Keratinocyte (primary cell): ENCODE data around the gene LIN7A.

Source experiments
- CTCF ChIP-seq, 3 experiments: IDR thresholded peaks in 1 of 3; conservative IDR thresholded peaks in 1 of 3; optimal IDR thresholded peaks in 1 of 3; 2 replicates in 2 of 3; 3 replicates in 1 of 3; pipeline versions ENCODE3 to v1.5.1; 2011; ENCODE audit warnings: low read length in 3 of 3, mild to moderate bottlenecking in 3 of 3, moderate library complexity in 2 of 3, control low read depth in 1 of 3, inconsistent platforms in 1 of 3; ENCODE audit not compliant: insufficient read depth in 2 of 3; ENCODE audit errors: extremely low read depth in 1 of 3
- EZH2 ChIP-seq: IDR thresholded peaks from one replicate; pipeline ENCODE4 v1.6.1; 2012; ENCODE audit warnings: inconsistent platforms, mild to moderate bottlenecking, low read length, moderate library complexity

GRCh38 chr12:80967565-80967964 is 29.8 kb upstream of the LIN7A start:
- TF ChIP-seq EZH2 (no peak), CTCF (optimal IDR thresholded peaks at IDR 0.05 in 1 of 3, IDR thresholded peaks at IDR 0.05 in 1 of 3, conservative IDR thresholded peaks at IDR 0.05 in 1 of 3; ENCODE audit: extremely low read depth in 1 of 3, insufficient read depth in 2 of 3, low read length in 3 of 3) (no peak)
